GM12891 (cell line): ENCODE results near the gene CBFB.

Source experiments
- POLR2AphosphoS5 ChIP-seq: IDR thresholded peaks from 2 replicates; pipeline ENCODE4 v1.6.1; 2011; ENCODE audit warnings: low read depth, low read length, control low read depth
- TAF1 ChIP-seq: IDR thresholded peaks from 2 replicates; pipeline ENCODE4 v1.6.1; 2011; ENCODE audit warnings: low read depth, low read length, control low read depth

DNA sequence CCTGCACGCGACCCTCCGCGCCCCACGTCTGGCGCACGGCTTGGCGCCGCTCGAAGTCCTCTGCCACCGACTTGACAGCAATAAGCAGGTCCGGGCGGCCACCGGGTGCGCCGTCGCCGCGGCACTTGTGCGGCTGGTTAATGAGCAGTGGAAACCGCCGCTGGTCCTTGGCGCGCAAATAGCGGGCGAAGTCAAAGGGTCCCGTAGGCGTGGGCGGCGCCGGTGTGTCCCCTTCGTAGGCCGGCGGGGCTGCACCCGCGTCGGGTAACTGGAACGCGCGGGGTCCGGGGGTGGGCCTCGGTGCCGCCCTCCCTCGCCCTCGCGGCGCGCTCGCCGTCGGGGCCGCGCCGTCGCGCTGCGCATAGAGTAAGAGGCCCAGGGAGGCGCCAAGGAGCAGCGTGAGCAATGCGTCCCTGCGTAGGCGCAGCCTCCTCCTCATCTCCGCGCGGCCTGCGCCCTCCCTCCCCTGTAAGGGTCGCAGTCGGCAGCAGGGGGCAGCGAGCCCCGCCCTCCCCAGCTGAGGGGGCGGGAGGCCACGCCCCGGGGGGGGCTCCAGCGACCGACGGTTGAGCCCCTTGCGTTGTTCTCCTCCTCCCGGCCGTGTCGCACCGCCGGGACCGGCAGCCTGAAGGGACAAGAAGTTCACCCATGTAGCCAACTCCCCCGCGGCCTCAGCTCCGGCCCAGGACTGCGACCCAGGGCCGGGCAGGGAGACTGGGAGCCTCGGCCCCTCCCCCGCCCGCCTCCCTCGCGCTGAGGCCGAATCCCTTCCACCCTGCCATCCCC is 121.3 kb downstream of the CBFB start:
- no peak for TF ChIP-seq POLR2AphosphoS5
- TF ChIP-seq TAF1: no peak
